ENCODE measurements around the gene NRDE2.

The NRDE2 gene

GRCh38 chr14:90274019-90274418, 57.7 kb downstream of the NRDE2 start:
- Histone ChIP-seq H3K27ac (ENCODE audit: low read length) (no peak overlapping the region), H4K20me1 (ENCODE audit: insufficient read depth, low read length) (no peaks in the 10 kb centered on the region), H3K27me3 (replicated peaks; ENCODE audit: insufficient read depth, low read length) (no peaks in the 10 kb centered on the region), H3K9ac (ENCODE audit: low read length) (no peak overlapping the region), H2AFZ (ENCODE audit: low read length) (no peak overlapping the region), H3K9me2 (replicated peaks; ENCODE audit: insufficient read depth, low read length) (no peaks in the 10 kb centered on the region), H3F3A (ENCODE audit: insufficient read depth, low read length) (no peaks in the 10 kb centered on the region), H3K79me2 (ENCODE audit: low read length) (no peaks in the 10 kb centered on the region), H3K4me3 (ENCODE audit: low read length) (no peak overlapping the region), H3K4me1 (ENCODE audit: low read length) (no peaks in the 10 kb centered on the region), H3K9me3 (replicated peaks; ENCODE audit: insufficient read depth, low read length) (no peaks in the 10 kb centered on the region), H3K36me3 (replicated peaks; ENCODE audit: insufficient read depth, low read length) (no peaks in the 10 kb centered on the region; the same call in 1 of the 2 replicates), H3K4me2 (ENCODE audit: low read depth, low read length) (no peak overlapping the region)
- DNase-seq: no peak
- TF ChIP-seq CTCF (IDR thresholded peaks at IDR 0.05; ENCODE audit: low read length) (no peak), EZH2phosphoT487 (IDR thresholded peaks at IDR 0.05; ENCODE audit: low read length) (no peak), EZH2 (optimal IDR thresholded peaks at IDR 0.05; ENCODE audit: low read depth, low read length) (no peak)

GRCh38 chr14:90273532-90273931, 58.2 kb downstream of the NRDE2 start:
- Histone ChIP-seq H3K27ac (ENCODE audit: low read length) (no peak overlapping the region), H3K9me3 (replicated peaks; ENCODE audit: insufficient read depth, low read length) (no peaks in the 10 kb centered on the region), H3K36me3 (replicated peaks; ENCODE audit: insufficient read depth, low read length) (no peaks in the 10 kb centered on the region; the same call in 1 of the 2 replicates), H2AFZ (ENCODE audit: low read length) (no peak overlapping the region), H3K27me3 (replicated peaks; ENCODE audit: insufficient read depth, low read length) (no peaks in the 10 kb centered on the region), H3K9ac (ENCODE audit: low read length) (no peak overlapping the region), H3K4me2 (ENCODE audit: low read depth, low read length) (no peak overlapping the region), H3F3A (ENCODE audit: insufficient read depth, low read length) (no peaks in the 10 kb centered on the region), H3K79me2 (ENCODE audit: low read length) (no peaks in the 10 kb centered on the region), H3K4me3 (ENCODE audit: low read length) (no peak overlapping the region), H4K20me1 (ENCODE audit: insufficient read depth, low read length) (no peaks in the 10 kb centered on the region), H3K9me2 (replicated peaks; ENCODE audit: insufficient read depth, low read length) (no peaks in the 10 kb centered on the region), H3K4me1 (ENCODE audit: low read length) (no peaks in the 10 kb centered on the region)
- no peak for DNase-seq
- TF ChIP-seq EZH2phosphoT487 (IDR thresholded peaks at IDR 0.05; ENCODE audit: low read length) (no peak), CTCF (IDR thresholded peaks at IDR 0.05; ENCODE audit: low read length) (no peak), EZH2 (optimal IDR thresholded peaks at IDR 0.05; ENCODE audit: low read depth, low read length) (no peak)

- TF ChIP-seq EZH2phosphoT487 (IDR thresholded peaks at IDR 0.05; ENCODE audit: low read length) (no peak), EZH2 (optimal IDR thresholded peaks at IDR 0.05; ENCODE audit: low read depth, low read length) (no peak), CTCF (IDR thresholded peaks at IDR 0.05; ENCODE audit: low read length) (no peak)
- H3K27me3 ChIP-seq (replicated peaks; ENCODE audit: insufficient read depth, low read length): no peaks in the 10 kb centered on the region
- no peaks in the 10 kb centered on the region for H3K79me2 ChIP-seq (ENCODE audit: low read length)
- no peaks in the 10 kb centered on the region for H3K9me3 ChIP-seq (replicated peaks; ENCODE audit: insufficient read depth, low read length)
- no peak overlapping the region for H2AFZ ChIP-seq (ENCODE audit: low read length)
- H3K4me2 ChIP-seq (ENCODE audit: low read depth, low read length): no peak overlapping the region
- H3K4me3 ChIP-seq (ENCODE audit: low read length): no peak overlapping the region
- no peaks in the 10 kb centered on the region for H3K4me1 ChIP-seq (ENCODE audit: low read length)
- H3F3A ChIP-seq (ENCODE audit: insufficient read depth, low read length): no peaks in the 10 kb centered on the region
- H3K27ac ChIP-seq (ENCODE audit: low read length): no peak overlapping the region
- H3K36me3 ChIP-seq (replicated peaks; ENCODE audit: insufficient read depth, low read length): no peaks in the 10 kb centered on the region; the same call in 1 of the 2 replicates
- H4K20me1 ChIP-seq (ENCODE audit: insufficient read depth, low read length): no peaks in the 10 kb centered on the region
- no peak for DNase-seq
- H3K9me2 ChIP-seq (replicated peaks; ENCODE audit: insufficient read depth, low read length): no peaks in the 10 kb centered on the region
- no peak overlapping the region for H3K9ac ChIP-seq (ENCODE audit: low read length)
Measured at GRCh38 chr14:90272523-90272922, 59.2 kb downstream of the NRDE2 start.

All from MM.1S (cell line).